ENCODE results near the gene CCNL2.
"Not testable (repeated sequence)": the region's sequence is repeated elsewhere in the genome, so short reads cannot be mapped to it uniquely, and the experiment has no call there.

Gene CCNL2

GRCh38 chr1:1399187-1399871 is at the start of gene CCNL2:
Gene CCNL2 (minus strand): TSS chr1:1399335. CDS start chr1:1399306, 29 bp downstream.
- DNase-seq: peak; percentile 97

GRCh38 chr1:1446631-1447030 is 47.5 kb upstream of the CCNL2 start:
- DNase-seq: not testable (repeated sequence)

GRCh38 chr1:1442069-1442770 is 43.1 kb upstream of the CCNL2 start:
- no peak for DNase-seq

- peak; percentile 46 for DNase-seq
Observed at GRCh38 chr1:1441002-1441888, 42.1 kb upstream of the CCNL2 start.

GRCh38 chr1:1440262-1441001 is 41.3 kb upstream of the CCNL2 start:
- DNase-seq: no peak

GRCh38 chr1:1439546-1440261 is 40.6 kb upstream of the CCNL2 start:
- DNase-seq: no peak

GRCh38 chr1:1438531-1439381 is 39.6 kb upstream of the CCNL2 start:
- DNase-seq: no peak

GRCh38 chr1:1437904-1438376 is 38.8 kb upstream of the CCNL2 start:
- no peak for DNase-seq

GRCh38 chr1:1437033-1437903 is 38.1 kb upstream of the CCNL2 start:
- no peak for DNase-seq

- no peak for DNase-seq
Observed at GRCh38 chr1:1436630-1437032, 37.5 kb upstream of the CCNL2 start.

GRCh38 chr1:1435911-1436629 is 36.9 kb upstream of the CCNL2 start:
- no peak for DNase-seq

- DNase-seq: peak; percentile 73
Observed at GRCh38 chr1:1435106-1435903, 36.2 kb upstream of the CCNL2 start, which contains the start of gene VWA1. Gene VWA1 (plus strand): TSS chr1:1435690. CDS start chr1:1435749, 59 bp downstream.

- no peak for DNase-seq
Observed at GRCh38 chr1:1434824-1435105, 35.6 kb upstream of the CCNL2 start.

- DNase-seq: peak; percentile 81
Observed at GRCh38 chr1:1434131-1434823, 35.1 kb upstream of the CCNL2 start.

- DNase-seq: no peak
Observed at GRCh38 chr1:1433804-1434130, 34.6 kb upstream of the CCNL2 start.

- peak; percentile 76 for DNase-seq
Observed at GRCh38 chr1:1432951-1433803, 34.0 kb upstream of the CCNL2 start.
